ENCODE measurements around the gene UNK.
"Not testable (repeated sequence)": the region's sequence is repeated elsewhere in the genome, so short reads cannot be mapped to it uniquely, and the experiment has no call there.

UNK gene

DNA sequence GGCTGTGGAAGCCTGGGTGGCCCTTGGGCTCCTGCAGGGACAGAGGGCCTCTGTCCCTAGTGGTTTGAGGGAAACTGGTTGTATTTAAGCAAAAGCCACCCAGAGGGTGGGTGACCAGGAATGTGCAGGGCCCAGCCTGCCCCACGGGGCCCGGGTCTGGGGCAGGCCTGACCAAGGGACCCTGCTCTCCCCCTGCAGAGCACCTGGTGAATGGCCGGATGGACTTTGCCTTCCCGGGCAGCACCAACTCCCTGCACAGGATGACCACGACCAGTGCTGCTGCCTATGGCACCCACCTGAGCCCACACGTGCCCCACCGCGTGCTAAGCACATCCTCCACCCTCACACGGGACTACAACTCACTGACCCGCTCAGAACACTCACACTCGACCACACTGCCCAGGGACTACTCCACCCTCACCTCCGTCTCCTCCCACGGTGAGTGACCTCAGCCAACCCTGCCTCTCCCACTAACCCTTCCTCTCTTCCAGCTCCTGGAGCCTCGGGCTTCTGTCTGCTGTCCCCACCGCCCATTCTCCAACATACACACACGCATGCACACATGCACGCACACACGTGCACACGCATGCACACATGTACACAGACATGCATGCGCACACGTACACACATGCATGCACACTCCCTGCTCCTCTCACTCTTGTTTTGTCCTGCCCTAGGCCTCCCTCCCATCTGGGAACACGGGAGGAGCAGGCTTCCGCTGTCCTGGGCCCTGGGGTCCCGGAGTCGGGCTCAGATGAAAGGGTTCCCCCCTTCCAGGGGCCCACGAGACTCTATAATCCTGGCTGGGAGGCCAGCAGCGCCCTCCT, 30.0 kb upstream of the UNK start:
- no peak for DNase-seq (ENCODE audit: low read depth in 2 of 2)

DNA sequence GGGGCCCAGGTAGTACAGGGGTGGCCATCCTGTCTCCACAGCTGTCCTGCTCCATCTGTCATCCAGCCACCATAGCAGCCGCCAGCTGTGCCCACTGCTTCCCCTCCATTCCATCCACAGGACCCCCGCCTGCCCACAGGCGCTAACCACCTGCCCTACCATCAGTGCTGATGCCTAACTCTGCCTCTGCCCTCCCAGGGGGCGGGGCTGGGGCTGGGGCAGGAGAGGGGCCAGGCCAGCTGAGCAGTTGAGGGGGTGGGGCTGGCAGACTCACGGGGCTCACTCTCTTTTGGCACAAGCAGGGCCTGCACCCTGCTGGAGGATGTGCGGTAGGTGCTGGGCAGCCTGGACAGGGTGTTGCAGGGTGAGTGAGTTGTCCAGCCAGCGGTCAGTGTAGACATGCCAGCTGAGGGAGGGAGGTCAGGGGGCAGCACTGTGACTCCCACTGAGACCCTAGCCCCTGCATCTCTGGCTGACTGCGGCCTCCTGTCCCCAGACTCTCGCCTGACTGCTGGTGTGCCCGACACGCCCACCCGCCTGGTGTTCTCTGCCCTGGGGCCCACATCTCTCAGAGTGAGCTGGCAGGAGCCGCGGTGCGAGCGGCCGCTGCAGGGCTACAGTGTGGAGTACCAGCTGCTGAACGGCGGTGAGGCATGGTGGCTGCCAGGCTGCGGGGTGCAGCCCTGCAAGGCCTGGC, 29.3 kb upstream of the UNK start:
- DNase-seq (ENCODE audit: low read depth in 2 of 2), result no peak

DNA sequence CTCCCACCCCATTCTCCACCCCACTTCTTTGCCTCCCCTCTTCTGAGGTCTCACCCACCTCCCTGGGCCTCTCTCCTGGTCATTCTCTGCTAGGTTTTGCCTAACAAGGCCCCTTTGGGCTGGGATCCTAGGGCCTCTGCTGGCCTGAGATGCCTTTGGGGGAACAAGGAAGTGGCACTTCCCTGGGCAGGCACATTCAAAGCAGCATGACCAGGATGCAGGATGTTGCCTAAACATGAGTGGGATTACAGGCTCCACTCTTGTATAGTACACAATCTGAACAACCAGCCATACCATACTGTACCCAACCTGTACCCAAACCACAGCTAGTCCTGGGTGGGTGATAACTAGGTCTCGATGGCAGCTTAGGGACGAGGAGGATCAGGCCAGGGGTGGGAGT, 28.6 kb upstream of the UNK start:
- DNase-seq (ENCODE audit: low read depth in 2 of 2), result no peak

DNA sequence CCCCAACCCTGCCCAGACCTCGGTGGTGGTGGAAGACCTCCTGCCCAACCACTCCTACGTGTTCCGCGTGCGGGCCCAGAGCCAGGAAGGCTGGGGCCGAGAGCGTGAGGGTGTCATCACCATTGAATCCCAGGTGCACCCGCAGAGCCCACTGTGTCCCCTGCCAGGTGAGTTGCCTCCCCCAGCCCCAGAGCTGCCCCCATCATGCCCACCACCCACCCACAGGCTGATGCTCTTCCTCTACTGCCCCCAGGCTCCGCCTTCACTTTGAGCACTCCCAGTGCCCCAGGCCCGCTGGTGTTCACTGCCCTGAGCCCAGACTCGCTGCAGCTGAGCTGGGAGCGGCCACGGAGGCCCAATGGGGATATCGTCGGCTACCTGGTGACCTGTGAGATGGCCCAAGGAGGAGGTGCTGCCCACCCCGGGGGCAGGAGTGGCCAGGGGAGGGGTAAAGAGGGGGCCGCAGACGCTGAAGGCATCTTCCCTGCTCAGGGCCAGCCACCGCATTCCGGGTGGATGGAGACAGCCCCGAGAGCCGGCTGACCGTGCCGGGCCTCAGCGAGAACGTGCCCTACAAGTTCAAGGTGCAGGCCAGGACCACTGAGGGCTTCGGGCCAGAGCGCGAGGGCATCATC, 28.0 kb upstream of the UNK start:
- DNase-seq (ENCODE audit: low read depth in 2 of 2), result no peak

DNA sequence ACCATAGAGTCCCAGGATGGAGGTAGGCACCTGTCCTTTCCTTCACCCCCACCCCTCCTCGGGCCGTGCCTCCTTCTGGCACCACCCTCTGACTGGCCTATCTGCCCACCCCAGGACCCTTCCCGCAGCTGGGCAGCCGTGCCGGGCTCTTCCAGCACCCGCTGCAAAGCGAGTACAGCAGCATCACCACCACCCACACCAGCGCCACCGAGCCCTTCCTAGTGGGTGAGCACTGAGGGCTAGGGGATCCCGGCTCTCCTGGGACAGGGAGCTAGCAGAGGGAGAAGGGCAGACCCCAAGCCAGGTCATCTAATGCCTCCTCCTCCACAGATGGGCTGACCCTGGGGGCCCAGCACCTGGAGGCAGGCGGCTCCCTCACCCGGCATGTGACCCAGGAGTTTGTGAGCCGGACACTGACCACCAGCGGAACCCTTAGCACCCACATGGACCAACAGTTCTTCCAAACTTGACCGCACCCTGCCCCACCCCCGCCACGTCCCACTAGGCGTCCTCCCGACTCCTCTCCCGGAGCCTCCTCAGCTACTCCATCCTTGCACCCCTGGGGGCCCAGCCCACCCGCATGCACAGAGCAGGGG, 27.4 kb upstream of the UNK start:
- no peak for DNase-seq (ENCODE audit: low read depth in 2 of 2)

DNA sequence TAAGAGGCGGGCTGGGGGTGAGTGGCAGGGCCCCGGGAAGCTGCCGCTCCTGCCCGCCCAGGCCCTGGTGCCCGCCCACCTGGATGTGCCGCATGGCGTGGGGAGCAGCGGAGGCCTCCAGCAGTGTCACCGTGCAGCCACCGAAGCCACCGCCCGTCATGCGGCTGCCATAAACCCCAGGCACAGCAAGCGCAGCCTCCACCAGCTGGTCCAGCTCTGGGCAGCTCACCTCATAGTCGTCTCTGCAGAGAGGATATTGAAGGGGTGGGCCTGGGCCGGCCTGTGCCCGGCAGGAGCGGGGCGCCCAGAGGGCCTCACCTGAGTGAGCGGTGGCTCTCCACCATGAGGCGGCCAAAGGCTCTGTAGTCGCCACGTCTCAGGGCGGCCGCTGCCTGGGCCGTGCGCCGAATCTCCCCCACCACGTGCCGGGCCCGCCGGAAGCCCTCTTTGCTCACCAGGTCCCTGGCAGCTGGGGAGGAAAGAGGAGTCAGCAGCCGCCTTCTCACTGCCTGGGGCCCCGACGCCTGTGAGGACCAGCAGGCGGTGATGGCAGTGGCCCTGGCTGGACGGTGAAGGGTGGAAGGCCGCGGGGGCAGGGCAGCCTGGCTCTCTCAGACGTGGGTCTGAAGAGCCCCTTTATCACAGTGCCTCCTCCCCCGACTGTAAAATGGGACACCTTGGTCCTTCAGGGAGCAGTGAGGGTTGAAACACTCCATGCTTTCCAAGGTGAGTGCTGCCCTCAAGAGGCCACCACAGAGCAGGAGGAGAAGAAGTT, 26.3 kb upstream of the UNK start:
- no peak for DNase-seq (ENCODE audit: low read depth in 2 of 2)

DNA sequence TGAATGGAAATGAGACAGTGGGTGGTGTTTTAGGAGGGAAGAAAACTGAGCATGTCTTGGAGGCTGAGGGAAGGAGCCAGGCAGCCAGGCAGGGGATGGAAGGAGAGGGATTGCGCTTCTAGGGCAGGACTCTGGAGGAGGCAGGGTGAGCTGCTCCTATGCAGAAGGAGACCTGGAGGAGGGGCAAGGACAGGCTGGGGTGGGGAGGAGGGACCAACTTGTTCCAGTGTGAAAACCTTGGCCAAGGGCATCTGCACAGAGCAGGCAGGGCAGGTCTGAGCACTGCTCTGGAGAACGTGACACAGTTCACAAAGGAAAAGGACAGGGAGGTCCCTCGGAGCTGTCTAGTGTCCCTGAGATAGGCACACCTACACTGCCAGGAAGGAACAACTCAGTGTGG, 25.1 kb upstream of the UNK start:
- no peak for DNase-seq (ENCODE audit: low read depth in 2 of 2)

DNA sequence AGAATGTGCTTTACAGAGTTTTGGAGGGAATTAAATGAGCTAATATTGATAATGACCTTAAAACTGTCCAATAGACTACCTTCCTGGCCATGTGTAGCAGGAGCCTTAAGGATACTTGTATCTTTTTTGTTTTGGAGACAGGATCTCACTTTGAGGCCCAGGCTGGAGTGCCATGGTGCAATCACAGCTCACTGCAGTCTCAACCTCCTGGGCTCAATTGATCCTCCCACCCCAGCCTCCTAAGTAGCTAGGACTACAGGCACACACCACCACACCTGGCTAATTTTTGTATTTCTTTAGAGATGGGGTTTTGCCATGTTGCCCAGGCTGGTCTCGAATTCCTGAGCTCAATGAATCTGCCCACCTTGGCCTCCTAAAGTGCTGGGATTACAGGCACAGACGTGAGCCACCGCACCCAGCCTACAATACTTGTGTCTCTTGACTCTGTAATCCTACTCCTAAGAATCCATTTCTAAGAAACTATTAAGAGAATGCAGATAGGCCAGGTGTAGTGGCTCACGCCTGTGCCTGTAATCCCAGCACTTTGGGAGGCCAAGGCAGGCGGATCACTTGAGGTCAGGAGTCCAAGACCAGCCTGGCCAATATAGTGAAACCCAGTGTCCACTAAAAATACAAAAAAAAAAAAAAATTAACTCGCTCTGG, 24.5 kb upstream of the UNK start:
- DNase-seq (ENCODE audit: low read depth in 2 of 2), result not testable (repeated sequence)

DNA sequence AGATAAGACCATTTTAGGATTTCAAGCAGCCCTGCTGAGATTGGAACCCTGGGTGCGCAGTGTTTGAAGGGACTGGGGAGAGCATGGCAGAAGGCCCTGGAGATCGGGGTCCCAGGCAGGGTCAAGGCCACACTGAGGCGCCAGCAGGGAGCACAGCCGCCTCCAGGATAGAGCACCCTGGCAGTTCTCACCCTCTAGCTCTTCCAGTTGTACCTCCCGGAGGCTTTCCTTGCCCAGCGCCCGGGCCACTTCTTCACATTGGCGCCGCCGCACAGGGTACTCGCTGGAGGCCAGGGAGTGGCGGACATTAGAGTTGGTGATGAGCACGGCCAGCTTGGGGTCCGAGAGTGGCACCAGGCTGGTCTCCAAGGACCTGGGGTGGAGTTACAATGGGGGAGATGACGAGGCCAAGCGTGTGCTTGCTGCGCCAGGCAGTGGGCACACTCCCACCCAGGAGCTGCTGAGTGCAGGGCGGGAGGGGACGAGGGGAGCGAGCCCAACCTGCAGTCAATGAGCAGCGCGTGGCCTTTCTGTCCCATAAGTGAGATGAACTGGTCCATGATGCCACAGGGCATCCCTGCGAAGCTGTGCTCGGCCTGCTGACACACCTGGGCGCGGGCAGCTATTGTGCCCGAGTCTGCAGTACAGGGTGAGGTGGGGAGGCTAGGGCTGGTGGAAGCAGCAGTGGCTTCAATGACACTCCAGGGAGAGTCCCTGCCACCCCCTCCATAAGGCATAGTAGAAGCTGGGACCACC, 21.9 kb upstream of the UNK start:
- DNase-seq (ENCODE audit: low read depth in 2 of 2), result no peak

DNA sequence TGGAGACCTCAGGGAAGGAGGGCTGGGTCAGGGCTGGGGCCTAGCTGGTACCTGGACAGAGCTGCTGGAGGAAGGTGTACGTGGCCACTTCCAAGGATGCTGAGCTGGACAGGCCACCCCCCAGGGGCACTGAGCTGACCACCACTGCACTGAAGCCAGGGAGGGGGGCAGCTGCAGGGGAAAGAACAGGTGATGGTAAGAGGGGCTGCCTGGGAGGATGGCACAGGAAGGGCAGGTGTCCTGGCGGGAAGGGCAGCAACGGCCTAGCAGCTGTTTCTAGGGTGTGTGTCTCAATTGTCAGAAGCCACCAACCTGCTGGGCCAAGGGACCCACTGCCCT, 21.4 kb upstream of the UNK start:
- no peak for DNase-seq (ENCODE audit: low read depth in 2 of 2)

DNA sequence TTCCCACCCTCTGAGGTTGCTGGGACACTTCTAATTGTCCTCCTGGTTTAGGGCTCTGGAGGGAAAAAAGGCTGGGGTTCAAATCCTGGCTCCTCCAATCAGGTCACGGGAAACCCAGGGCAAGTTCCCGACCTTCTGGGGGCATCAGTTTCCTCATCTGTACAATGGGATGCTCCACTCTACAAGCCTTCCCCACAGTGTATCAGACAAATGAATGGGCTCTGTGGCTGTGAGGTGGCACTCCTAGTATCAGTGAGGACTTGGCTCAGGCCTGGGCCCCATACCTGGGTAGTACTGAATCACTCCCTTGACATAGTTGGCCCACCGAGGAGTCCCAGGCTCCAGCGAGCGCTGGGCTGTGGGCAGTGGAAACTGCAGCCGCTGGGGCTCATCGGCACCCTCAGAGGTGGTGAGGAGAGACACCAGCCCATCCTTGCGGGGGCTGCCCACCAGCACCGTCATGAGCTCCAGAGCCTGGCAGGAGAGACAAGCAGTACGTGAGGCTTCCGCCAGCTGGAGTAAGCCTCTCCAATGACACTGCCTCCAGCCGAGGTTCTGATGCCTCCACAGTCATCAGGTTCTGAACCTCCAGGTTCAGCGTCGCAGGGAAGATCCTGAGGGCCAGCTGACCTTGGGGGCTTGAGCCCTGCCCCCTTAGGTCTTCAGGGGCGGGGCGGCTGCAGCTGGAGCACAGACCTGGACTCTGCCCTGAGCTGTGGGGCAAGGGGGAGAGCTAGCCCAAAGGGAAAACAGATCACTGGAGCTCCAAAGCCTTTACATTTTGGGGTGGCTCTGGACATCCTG, 20.8 kb upstream of the UNK start:
- no peak for DNase-seq (ENCODE audit: low read depth in 2 of 2)

DNA sequence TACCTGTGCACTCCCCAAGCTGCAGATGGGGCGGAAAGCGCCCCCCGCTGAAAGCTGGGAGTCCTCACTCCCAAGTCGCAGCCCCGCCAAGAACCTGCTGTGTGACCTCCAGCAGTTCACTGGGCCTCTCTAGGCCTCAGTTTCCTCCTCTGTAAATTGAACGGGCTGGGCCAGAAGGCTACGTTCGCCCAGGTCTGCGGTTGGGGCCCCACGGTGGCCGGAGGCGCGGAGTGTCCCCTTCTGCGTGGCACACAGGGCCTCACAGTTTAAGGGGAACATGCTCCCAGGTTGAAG, 20.2 kb upstream of the UNK start:
- DNase-seq (ENCODE audit: low read depth in 2 of 2), result no peak

DNA sequence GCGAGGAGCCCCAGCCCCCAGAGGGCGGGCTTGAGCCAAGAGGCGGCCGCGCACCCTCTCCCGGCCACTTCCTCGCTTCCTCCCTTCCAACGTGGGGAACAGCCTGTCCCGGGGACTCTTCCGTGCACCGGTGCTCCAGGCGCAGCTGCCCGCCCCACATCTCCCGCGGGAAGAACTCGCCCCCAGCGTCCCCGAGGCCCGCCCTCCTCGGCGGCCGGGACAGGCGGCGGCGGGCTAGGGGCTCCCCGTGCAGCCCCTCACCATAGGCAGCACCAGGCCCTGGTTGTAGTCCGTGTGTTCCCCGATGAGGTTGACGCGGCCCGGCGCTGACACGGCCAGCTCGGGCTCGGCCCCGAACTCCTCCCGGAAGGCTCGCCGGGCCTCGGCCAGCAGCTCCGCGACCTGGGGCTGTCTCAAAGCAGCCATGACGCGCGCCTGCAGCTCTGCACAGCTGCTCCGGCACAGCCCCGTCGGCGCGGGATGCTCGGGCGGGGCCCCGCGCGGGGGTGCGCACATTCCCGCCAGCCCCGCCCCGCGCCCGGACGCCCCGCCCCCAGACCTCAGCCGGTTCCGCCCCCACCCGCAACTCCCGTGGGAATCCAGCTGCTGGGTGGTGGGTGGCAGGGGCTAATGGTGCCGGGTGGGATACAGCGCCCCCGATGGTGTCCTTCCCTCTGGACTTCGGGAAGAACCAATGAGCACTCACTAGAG, 19.7 kb upstream of the UNK start, which contains the start of gene GALK1:
TSS of gene GALK1 (minus strand) at position 482 of the 711 bp plus-strand sequence. CDS start at position 426, 56 bp downstream.
- peak; percentile 47 to 53 for DNase-seq (ENCODE audit: low read depth in 2 of 2)

DNA sequence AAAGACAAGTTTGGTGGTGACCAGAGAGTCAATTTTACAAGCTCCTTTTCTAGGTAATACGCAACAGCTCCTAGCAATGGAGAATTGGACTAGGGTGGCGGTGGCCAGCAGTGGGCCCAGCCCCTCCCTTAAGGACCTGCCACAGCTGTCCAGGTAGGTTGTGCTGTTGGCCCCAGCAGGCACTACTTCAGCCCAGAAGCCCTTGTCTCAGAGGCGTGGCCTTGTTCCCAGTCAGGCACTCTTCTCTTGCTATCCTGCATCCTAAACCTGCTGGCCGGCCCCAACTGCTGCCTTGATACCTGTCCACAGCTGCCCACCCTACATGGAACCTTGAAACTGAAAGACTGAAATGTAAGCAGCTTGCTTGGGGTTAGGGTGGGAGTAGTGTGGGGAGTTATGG, 18.6 kb upstream of the UNK start:
- no peak for DNase-seq (ENCODE audit: low read depth in 2 of 2)

DNA sequence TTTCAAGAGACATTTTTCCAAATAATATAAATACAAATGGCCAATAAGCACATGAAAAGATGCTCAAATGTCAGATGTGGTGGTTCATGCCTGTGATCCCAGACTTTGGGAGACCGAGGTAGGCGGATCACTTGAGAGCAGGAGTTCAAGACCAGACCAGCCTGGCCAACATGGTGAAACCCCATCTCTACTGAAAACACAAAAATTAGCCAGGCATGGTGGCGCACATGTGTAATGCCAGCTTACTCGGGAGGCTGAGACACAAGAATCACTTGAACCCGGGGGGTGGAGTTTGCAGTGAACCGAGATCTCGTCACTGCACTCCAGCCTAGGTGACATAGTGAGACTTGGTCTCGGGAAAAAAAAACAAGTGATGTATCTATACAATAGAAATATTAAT, 16.7 kb upstream of the UNK start:
- no peak for DNase-seq (ENCODE audit: low read depth in 2 of 2)

DNA sequence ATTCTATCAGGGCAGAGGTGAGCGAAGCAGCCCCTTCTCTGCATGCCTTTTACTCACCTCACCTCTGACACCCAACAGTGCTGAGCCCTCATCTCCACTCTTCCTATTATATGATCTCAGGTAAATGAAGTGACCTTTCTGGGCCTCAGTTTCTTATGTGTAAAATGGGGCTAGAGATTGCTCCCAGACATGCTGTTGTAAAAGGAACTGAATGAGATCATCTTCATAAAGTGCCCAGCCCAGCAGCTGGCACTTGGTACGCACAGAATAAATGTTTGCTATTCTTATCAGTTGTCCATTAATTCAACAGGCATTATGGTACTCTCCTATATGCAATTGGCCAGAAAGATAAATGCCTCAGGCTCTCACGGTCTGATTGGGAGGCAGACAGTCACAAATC, 15.1 kb upstream of the UNK start:
- DNase-seq (ENCODE audit: low read depth in 2 of 2), result no peak

DNA sequence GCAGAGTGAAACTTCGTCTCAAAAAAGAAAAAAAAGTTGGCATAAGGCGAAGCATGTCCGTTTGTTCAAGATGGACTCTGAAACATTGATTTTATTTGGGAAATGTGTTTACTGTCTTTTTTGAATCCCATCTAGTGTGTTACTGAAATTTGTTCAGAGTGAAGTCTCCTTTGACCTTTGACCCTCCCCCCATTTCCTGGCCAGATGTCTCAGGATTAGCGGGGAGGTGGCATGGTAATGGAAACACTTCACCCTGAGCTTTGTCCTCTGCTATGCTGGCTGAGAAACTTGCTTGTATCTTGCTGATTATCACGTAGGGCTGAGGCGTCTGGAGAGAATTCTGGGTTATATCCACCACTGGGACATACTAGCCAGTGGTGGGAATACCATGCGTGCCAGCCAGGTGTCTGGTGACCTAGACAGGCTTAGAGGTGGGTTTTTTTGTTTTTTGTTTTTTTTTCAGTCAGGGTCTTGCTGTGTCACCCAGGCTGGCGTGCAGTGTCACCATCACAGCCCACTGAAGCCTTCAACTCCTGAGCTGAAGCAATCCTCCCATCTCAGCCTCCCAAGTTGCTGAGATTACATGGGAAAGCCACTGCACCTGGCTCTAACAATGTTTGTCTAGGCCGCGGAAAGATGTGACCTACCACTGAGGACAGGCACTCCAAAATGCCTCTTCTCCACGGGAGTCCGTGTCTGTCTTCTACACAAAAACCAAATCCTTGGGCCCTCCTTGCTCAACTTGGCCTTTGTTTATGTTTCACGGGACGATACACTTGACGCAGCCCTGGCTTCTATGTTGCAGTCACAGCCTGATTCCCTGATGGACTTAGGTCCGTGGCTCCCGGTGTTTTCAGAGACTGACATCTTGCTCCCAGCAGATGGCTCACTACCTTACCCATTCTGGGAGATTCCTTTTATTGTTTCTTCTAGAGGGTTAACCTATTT, 13.0 kb upstream of the UNK start:
- DNase-seq (ENCODE audit: low read depth in 2 of 2), result no peak
